HG03039 (cell line): Measurements from ENCODE around the gene BSDC1.
"Not testable (repeated sequence)": the region's sequence is repeated elsewhere in the genome, so short reads cannot be mapped to it uniquely, and the experiment has no call there.

Experiments used
- ATAC-seq: cut with Tn5 transposase; IDR thresholded peaks from one replicate; pipeline ENCODE4 v1.9.1; 2021; ENCODE audit warnings: mild to moderate bottlenecking, moderate library complexity; ENCODE audit not compliant: unreplicated experiment

The BSDC1 gene

GRCh38 chr1:32361308-32361673 lies 33.0 kb downstream of the BSDC1 start:
- ATAC-seq: no peak

GRCh38 chr1:32358435-32358834 lies 35.8 kb downstream of the BSDC1 start:
- ATAC-seq: no peak

GRCh38 chr1:32357614-32358013 lies 36.6 kb downstream of the BSDC1 start:
- no peak for ATAC-seq

- ATAC-seq: no peak
Measured at GRCh38 chr1:32356478-32356877, 37.8 kb downstream of the BSDC1 start.

- not testable (repeated sequence) for ATAC-seq
Measured at GRCh38 chr1:32355778-32356177, 38.5 kb downstream of the BSDC1 start.

- no peak for ATAC-seq
Measured at GRCh38 chr1:32353886-32354570, 40.2 kb downstream of the BSDC1 start.

- no peak for ATAC-seq
Measured at GRCh38 chr1:32353431-32353830, 40.8 kb downstream of the BSDC1 start.

GRCh38 chr1:32352831-32353383 lies 41.3 kb downstream of the BSDC1 start:
- ATAC-seq: no peak

- no peak for ATAC-seq
Measured at GRCh38 chr1:32352239-32352745, 41.9 kb downstream of the BSDC1 start.

GRCh38 chr1:32351399-32352238 lies 42.6 kb downstream of the BSDC1 start:
- peak; percentile 86 for ATAC-seq

- peak; percentile 31 for ATAC-seq
Measured at GRCh38 chr1:32350785-32351398, 43.3 kb downstream of the BSDC1 start.

GRCh38 chr1:32349211-32349708 lies 45.0 kb downstream of the BSDC1 start:
- no peak for ATAC-seq

- ATAC-seq: no peak
Measured at GRCh38 chr1:32346532-32347157, 47.6 kb downstream of the BSDC1 start.

- no peak for ATAC-seq
Measured at GRCh38 chr1:32345289-32345827, 48.9 kb downstream of the BSDC1 start.

- ATAC-seq: no peak
Measured at GRCh38 chr1:32342704-32343103, 51.5 kb downstream of the BSDC1 start.

- no peak for ATAC-seq
Measured at GRCh38 chr1:32341971-32342370, 52.3 kb downstream of the BSDC1 start.

GRCh38 chr1:32341186-32341757 lies 53.0 kb downstream of the BSDC1 start:
- no peak for ATAC-seq

- ATAC-seq: no peak
Measured at GRCh38 chr1:32339363-32339978, 54.8 kb downstream of the BSDC1 start.

- ATAC-seq: no peak
Measured at GRCh38 chr1:32338637-32339145, 55.5 kb downstream of the BSDC1 start.
